Embryonic facial prominence (tissue), 1 donor: ENCODE data around the gene LGALS4.
A peak's percentile ranks its signal among the peaks of the same experiment; 100 is the strongest.
"Not testable (repeated sequence)": the region's sequence is repeated elsewhere in the genome, so short reads cannot be mapped to it uniquely, and the experiment has no call there.

Experiments used
- DNase-seq: peaks from one replicate; pipeline ENCODE4 v3.0.0-alpha.2; 2016; ENCODE audit errors: extremely low spot score

The LGALS4 gene

GRCh38 chr19:38795549-38795948 lies 17.2 kb downstream of the LGALS4 start:
- DNase-seq: no peak

GRCh38 chr19:38793671-38794070 lies 19.1 kb downstream of the LGALS4 start:
- DNase-seq: no peak

GRCh38 chr19:38793177-38793576 lies 19.6 kb downstream of the LGALS4 start:
- peak; percentile 7 for DNase-seq

- DNase-seq: no peak
Measured at GRCh38 chr19:38792250-38793111, 20.3 kb downstream of the LGALS4 start.

GRCh38 chr19:38791451-38792064 lies 21.2 kb downstream of the LGALS4 start:
- DNase-seq: not testable (repeated sequence)

GRCh38 chr19:38790507-38791403 lies 22.0 kb downstream of the LGALS4 start:
- not testable (repeated sequence) for DNase-seq

GRCh38 chr19:38788478-38789243 lies 24.1 kb downstream of the LGALS4 start, which contains the start of gene LGALS7B:
Gene LGALS7B, plus strand, starts transcription at chr19:38789200. Its CDS starts 27 bp downstream, at chr19:38789227.
- no peak for DNase-seq

- no peak for DNase-seq
Measured at GRCh38 chr19:38786572-38787265, 26.0 kb downstream of the LGALS4 start.

GRCh38 chr19:38786061-38786460 lies 26.7 kb downstream of the LGALS4 start:
- DNase-seq: not testable (repeated sequence)

GRCh38 chr19:38785187-38785699 lies 27.5 kb downstream of the LGALS4 start:
- DNase-seq: no peak

GRCh38 chr19:38784224-38784623 lies 28.5 kb downstream of the LGALS4 start:
- no peak for DNase-seq

- DNase-seq: not testable (repeated sequence)
Measured at GRCh38 chr19:38782212-38782611, 30.5 kb downstream of the LGALS4 start.

- DNase-seq: no peak
Measured at GRCh38 chr19:38781058-38781457, 31.7 kb downstream of the LGALS4 start.

GRCh38 chr19:38780443-38780842 lies 32.3 kb downstream of the LGALS4 start:
- no peak for DNase-seq

- no peak for DNase-seq
Measured at GRCh38 chr19:38778733-38779132, 34.0 kb downstream of the LGALS4 start.

- no peak for DNase-seq
Measured at GRCh38 chr19:38774181-38774950, 38.4 kb downstream of the LGALS4 start.

GRCh38 chr19:38773469-38774177 lies 39.1 kb downstream of the LGALS4 start, which contains the start of gene LGALS7:
Gene LGALS7, minus strand, starts transcription at chr19:38773517. Its CDS starts 25 bp downstream, at chr19:38773492.
- no peak for DNase-seq

GRCh38 chr19:38771569-38771968 lies 41.2 kb downstream of the LGALS4 start:
- not testable (repeated sequence) for DNase-seq

GRCh38 chr19:38770949-38771275 lies 41.8 kb downstream of the LGALS4 start:
- DNase-seq: not testable (repeated sequence)
